ENCODE results near the gene ZNF219. TPM values are rescaled to one million over a fixed set of nuclear protein-coding genes. Genes with fewer than 3 reads are reported as not detected.

Gene ZNF219
- polyA plus RNA-seq, 1 experiment, result 12.2 TPM

DNA sequence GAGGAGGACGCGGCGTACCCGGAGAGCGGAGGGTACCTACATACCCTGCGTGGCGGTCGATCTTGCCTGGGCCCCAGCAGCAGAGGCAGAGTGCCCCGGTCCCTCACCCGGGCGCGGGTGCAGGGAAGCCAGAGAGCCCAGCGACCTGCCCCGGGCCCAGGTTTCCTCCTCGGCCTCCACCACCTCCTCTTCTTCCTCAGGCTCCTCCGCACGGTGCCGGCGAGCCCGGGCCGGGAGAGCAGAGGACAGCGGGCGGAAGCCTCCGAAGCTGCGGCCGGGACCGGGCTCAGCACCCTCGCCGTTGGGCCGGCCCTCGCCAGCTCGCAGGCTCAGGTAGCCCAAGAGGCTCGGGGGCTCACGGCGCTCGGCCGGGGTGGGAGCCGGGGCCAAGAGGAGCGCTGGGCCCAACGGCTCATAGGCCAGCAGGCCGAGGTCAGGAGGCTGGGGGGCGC lies 6.6 kb downstream of the ZNF219 start:
- Histone ChIP-seq H3K4me3 (ENCODE audit: low read depth, low read length) (no peak overlapping the region), H3K36me3 (ENCODE audit: control insufficient read depth, insufficient read depth, low read length) (peaks cover 7% of the 10 kb centered on the region), H3K27me3 (ENCODE audit: control insufficient read depth, insufficient read depth, low read length) (no peaks in the 10 kb centered on the region)
- POLR2A ChIA-PET, result interaction anchor here (1.0 kb wide), 1 partner anchor 24 kb away, joined by 3 read pairs; no protein-coding TSS in a partner anchor
- no peak for TF ChIP-seq CTCF (IDR thresholded peaks at IDR 0.05; ENCODE audit: insufficient read depth, low read depth, low read length)
- DNase-seq (ENCODE audit: low read depth), result no peak
- CTCF ChIA-PET, result interaction anchor here (0.6 to 7.8 kb wide), 29 partner anchors 8 to 729 kb away, joined by 3 to 202 read pairs (median 6); partner anchors contain the start of genes ARHGEF40, RNASE13, RNASE8 and SLC39A2

GRCh38 chr14:21090940-21091663 lies 7.4 kb downstream of the ZNF219 start:
- TF ChIP-seq CTCF (IDR thresholded peaks at IDR 0.05; ENCODE audit: insufficient read depth, low read depth, low read length), result no peak
- no peak for DNase-seq (ENCODE audit: low read depth)
- Histone ChIP-seq H3K4me3 (ENCODE audit: low read depth, low read length) (no peak overlapping the region), H3K36me3 (ENCODE audit: control insufficient read depth, insufficient read depth, low read length) (peaks cover 7% of the 10 kb centered on the region), H3K27me3 (ENCODE audit: control insufficient read depth, insufficient read depth, low read length) (no peaks in the 10 kb centered on the region)
- POLR2A ChIA-PET, result no interaction called here
- CTCF ChIA-PET, result interaction anchor here (0.6 to 7.8 kb wide), 16 partner anchors 7 to 650 kb away, joined by 3 to 202 read pairs (median 27); partner anchors contain the start of genes ARHGEF40, RNASE13, SLC39A2 and TMEM253

- Histone ChIP-seq H3K36me3 (ENCODE audit: control insufficient read depth, insufficient read depth, low read length) (peaks cover 11% of the 10 kb centered on the region), H3K4me3 (ENCODE audit: low read depth, low read length) (no peak overlapping the region), H3K27me3 (ENCODE audit: control insufficient read depth, insufficient read depth, low read length) (no peaks in the 10 kb centered on the region)
- peak; percentile 61 for TF ChIP-seq CTCF (IDR thresholded peaks at IDR 0.05; ENCODE audit: insufficient read depth, low read depth, low read length)
- ChIA-PET POLR2A (no interaction called here), CTCF (interaction anchor here (0.9 to 5.8 kb wide), 9 partner anchors 11 to 76 kb away, joined by 3 to 55 read pairs (median 10); partner anchors contain the start of gene ARHGEF40)
- no peak for DNase-seq (ENCODE audit: low read depth)
Measured at GRCh38 chr14:21090194-21090939, 8.1 kb downstream of the ZNF219 start.

DNA sequence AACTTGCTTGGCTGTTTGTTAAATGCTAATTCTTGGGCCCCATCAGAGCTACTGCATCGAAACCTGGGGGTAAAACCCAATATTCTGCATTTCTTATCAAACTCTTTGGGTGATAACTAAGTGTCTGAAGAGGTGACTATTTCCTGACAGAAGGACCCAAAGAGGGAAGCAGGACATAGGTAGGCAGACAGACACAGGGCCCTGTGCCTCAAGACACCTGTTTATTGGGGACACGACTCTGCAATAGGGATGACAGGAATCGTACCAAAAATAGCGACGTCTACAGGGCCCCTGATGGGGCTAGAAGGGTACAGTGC lies 8.6 kb downstream of the ZNF219 start:
- CTCF ChIA-PET, result interaction anchor here (0.5 to 5.8 kb wide), 9 partner anchors 10 to 349 kb away, joined by 3 to 55 read pairs (median 10); partner anchors contain the start of gene ARHGEF40
- H3K27me3 ChIP-seq (ENCODE audit: control insufficient read depth, insufficient read depth, low read length), result no peaks in the 10 kb centered on the region
- H3K36me3 ChIP-seq (ENCODE audit: control insufficient read depth, insufficient read depth, low read length), result peaks cover 14% of the 10 kb centered on the region
- H3K4me3 ChIP-seq (ENCODE audit: low read depth, low read length), result no peak overlapping the region
- no peak for TF ChIP-seq CTCF (IDR thresholded peaks at IDR 0.05; ENCODE audit: insufficient read depth, low read depth, low read length)
- POLR2A ChIA-PET, result no interaction called here
- DNase-seq (ENCODE audit: low read depth), result no peak

- peaks cover 14% of the 10 kb centered on the region for H3K36me3 ChIP-seq (ENCODE audit: control insufficient read depth, insufficient read depth, low read length)
- TF ChIP-seq CTCF (IDR thresholded peaks at IDR 0.05; ENCODE audit: insufficient read depth, low read depth, low read length), result no peak
- POLR2A ChIA-PET, result no interaction called here
- CTCF ChIA-PET, result interaction anchor here (0.5 to 5.8 kb wide), 9 partner anchors 10 to 350 kb away, joined by 3 to 55 read pairs (median 10); partner anchors contain the start of gene ARHGEF40
- DNase-seq (ENCODE audit: low read depth), result no peak
- H3K27me3 ChIP-seq (ENCODE audit: control insufficient read depth, insufficient read depth, low read length), result no peaks in the 10 kb centered on the region
- H3K4me3 ChIP-seq (ENCODE audit: low read depth, low read length), result no peak overlapping the region
Measured at GRCh38 chr14:21089271-21089670, 9.2 kb downstream of the ZNF219 start.

Data from BJ (cell line).